HG03025 (cell line): Measurements from ENCODE around the gene SRP68.
"Not testable (repeated sequence)": the region's sequence is repeated elsewhere in the genome, so short reads cannot be mapped to it uniquely, and the experiment has no call there.

Experiments used
- ATAC-seq: cut with Tn5 transposase; IDR thresholded peaks from one replicate; pipeline ENCODE4 v1.9.1; 2021; ENCODE audit warnings: mild to moderate bottlenecking, moderate library complexity; ENCODE audit not compliant: unreplicated experiment, low FRiP score

The SRP68 gene

GRCh38 chr17:76078370-76078769, 6.1 kb upstream of the SRP68 start:
- ATAC-seq = not testable (repeated sequence)

GRCh38 chr17:76077584-76078110, 5.3 kb upstream of the SRP68 start:
- ATAC-seq = no peak

- no peak for ATAC-seq
Observed at GRCh38 chr17:76076765-76077583, 4.7 kb upstream of the SRP68 start.

GRCh38 chr17:76076146-76076764, 3.9 kb upstream of the SRP68 start:
- no peak for ATAC-seq

GRCh38 chr17:76075364-76076145, 3.2 kb upstream of the SRP68 start:
- no peak for ATAC-seq

- ATAC-seq = no peak
Observed at GRCh38 chr17:76074390-76075363, 2.4 kb upstream of the SRP68 start, which contains the start of gene GALR2. TSS of gene GALR2 (plus strand) at chr17:76074781. CDS start at chr17:76074884, 103 bp downstream.

- peak; percentile 8 for ATAC-seq
Observed at GRCh38 chr17:76071531-76072147, 678 bp downstream of the SRP68 start.

- no peak for ATAC-seq
Observed at GRCh38 chr17:76065775-76066174, 6.5 kb downstream of the SRP68 start.

GRCh38 chr17:76063875-76064546, 8.3 kb downstream of the SRP68 start:
- ATAC-seq = no peak

GRCh38 chr17:76058264-76058663, 14.1 kb downstream of the SRP68 start:
- not testable (repeated sequence) for ATAC-seq

- ATAC-seq = no peak
Observed at GRCh38 chr17:76056882-76057281, 15.4 kb downstream of the SRP68 start.

- ATAC-seq = no peak
Observed at GRCh38 chr17:76054112-76054476, 18.2 kb downstream of the SRP68 start.

GRCh38 chr17:76053246-76054111, 18.8 kb downstream of the SRP68 start:
- no peak for ATAC-seq

GRCh38 chr17:76051561-76051960, 20.8 kb downstream of the SRP68 start:
- ATAC-seq = no peak

GRCh38 chr17:76050538-76051467, 21.5 kb downstream of the SRP68 start:
- no peak for ATAC-seq

- ATAC-seq = no peak
Observed at GRCh38 chr17:76049836-76050537, 22.3 kb downstream of the SRP68 start.
